Upper lobe of left lung (tissue), 4 donors: Measurements from ENCODE around the gene PSMD5.

Source experiments
- EP300 ChIP-seq, 4 donors: sonication (generic); formaldehyde crosslinking; IDR thresholded peaks; one replicate each; pipeline ENCODE4 v1.5.1; 2017; ENCODE audit warnings: antibody characterized with exemption in 4 of 4, control low read depth in 2 of 4
- POLR2A ChIP-seq, 4 donors: fragments of 450-650 bp; IDR thresholded peaks; one replicate each; pipeline ENCODE4 v1.5.1; 2016 to 2017; ENCODE audit warnings: antibody characterized with exemption in 4 of 4, mild to moderate bottlenecking in 2 of 4
- POLR2AphosphoS5 ChIP-seq, 2 donors: sonication (generic); formaldehyde crosslinking; IDR thresholded peaks; one replicate each; pipeline ENCODE4 v1.5.1; 2017; ENCODE audit warnings: antibody characterized with exemption in 2 of 2
- TF ChIP-seq, protein P1 (sequence below), 6 experiments: fragments of 450-650 bp in 4 of 6; fragments of 200-600 bp in 2 of 6; sonication (generic) in 2 of 6; IDR thresholded peaks; one replicate each; pipeline ENCODE4 v1.5.1; 2016 to 2019; ENCODE audit warnings: antibody characterized with exemption in 6 of 6

DNA sequence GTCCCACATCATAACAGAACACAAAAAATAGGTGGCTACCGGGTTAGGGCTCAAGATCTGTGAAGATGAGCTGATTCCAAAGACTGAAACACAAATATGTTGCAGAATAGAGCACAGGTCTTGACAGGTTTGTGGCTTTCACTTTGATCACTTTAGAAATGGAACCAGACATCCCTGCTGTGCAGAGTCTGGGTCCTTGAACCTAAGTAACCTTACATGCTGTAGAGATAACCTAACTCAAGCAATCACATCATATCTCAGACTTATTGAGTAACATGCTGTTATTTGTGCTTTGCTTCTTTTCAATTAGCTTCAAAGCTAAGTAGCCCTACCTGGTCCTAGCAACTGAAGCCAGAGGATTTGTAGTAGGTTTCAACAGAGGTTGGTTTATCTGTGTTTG, 73.8 kb downstream of the PSMD5 start:
- TF ChIP-seq, protein P1, sequence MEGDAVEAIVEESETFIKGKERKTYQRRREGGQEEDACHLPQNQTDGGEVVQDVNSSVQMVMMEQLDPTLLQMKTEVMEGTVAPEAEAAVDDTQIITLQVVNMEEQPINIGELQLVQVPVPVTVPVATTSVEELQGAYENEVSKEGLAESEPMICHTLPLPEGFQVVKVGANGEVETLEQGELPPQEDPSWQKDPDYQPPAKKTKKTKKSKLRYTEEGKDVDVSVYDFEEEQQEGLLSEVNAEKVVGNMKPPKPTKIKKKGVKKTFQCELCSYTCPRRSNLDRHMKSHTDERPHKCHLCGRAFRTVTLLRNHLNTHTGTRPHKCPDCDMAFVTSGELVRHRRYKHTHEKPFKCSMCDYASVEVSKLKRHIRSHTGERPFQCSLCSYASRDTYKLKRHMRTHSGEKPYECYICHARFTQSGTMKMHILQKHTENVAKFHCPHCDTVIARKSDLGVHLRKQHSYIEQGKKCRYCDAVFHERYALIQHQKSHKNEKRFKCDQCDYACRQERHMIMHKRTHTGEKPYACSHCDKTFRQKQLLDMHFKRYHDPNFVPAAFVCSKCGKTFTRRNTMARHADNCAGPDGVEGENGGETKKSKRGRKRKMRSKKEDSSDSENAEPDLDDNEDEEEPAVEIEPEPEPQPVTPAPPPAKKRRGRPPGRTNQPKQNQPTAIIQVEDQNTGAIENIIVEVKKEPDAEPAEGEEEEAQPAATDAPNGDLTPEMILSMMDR (IDR thresholded peaks at IDR 0.05), result no peak
- TF ChIP-seq POLR2AphosphoS5 (IDR thresholded peaks at IDR 0.05) (no peak), POLR2A (IDR thresholded peaks at IDR 0.05) (no peak), EP300 (IDR thresholded peaks at IDR 0.05) (no peak)
